Fibroblast of mammary gland (primary cell): Measurements from ENCODE around the gene YWHAG.
"Not testable (repeated sequence)": the region's sequence is repeated elsewhere in the genome, so short reads cannot be mapped to it uniquely, and the experiment has no call there.

Experiments used
- DNase-seq: peaks from one replicate; pipeline ENCODE4 v3.0.0-alpha.2; 2010; ENCODE audit warnings: low read depth
- H3K4me3 ChIP-seq: 2 replicates; pipeline ENCODE4 v1.5.1; 2011; ENCODE audit warnings: low read depth, mild to moderate bottlenecking, low read length, moderate library complexity; ENCODE audit not compliant: control insufficient read depth
- CTCF ChIP-seq: conservative IDR thresholded peaks from 2 replicates; pipeline ENCODE4 v1.5.1; 2011; ENCODE audit warnings: low read depth, low read length, inconsistent platforms; ENCODE audit not compliant: control insufficient read depth, insufficient read depth

YWHAG gene

GRCh38 chr7:76390092-76390491, 31.3 kb upstream of the YWHAG start:
- TF ChIP-seq CTCF, result no peak
- H3K4me3 ChIP-seq, result no peak overlapping the region

DNA sequence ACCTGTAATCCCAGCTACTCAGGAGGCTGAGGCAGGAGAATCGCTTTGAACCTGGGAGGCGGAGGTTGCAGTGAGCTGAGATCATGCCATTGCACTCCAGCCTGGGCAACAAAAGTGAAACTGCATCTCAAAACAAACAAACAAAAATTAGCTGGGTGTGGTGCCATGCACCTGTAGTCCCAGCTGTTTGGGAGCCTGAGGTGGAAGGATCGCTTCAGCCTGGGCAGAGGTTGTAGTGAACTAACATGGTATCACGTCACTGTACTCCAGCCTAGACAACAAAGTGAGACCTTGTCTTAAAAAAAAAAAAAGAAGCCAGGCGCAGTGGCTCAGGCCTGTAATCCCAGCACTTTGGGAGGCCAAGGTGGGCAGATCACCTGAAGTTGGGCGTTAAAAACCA, 29.0 kb upstream of the YWHAG start:
- not testable (repeated sequence) for DNase-seq, H3K4me3 ChIP-seq

More at GRCh38 chr7:76390092-76390491, 31.3 kb upstream of the YWHAG start:
- DNase-seq, result no peak

- DNase-seq, result peak; percentile 81
- no peak for TF ChIP-seq CTCF
- no peak overlapping the region for H3K4me3 ChIP-seq
Measured at GRCh38 chr7:76386691-76387260, 28.0 kb upstream of the YWHAG start.

- no peak for TF ChIP-seq CTCF
- peak; percentile 38 for DNase-seq
- no peak overlapping the region for H3K4me3 ChIP-seq
Measured at GRCh38 chr7:76383089-76383944, 24.5 kb upstream of the YWHAG start.

DNA sequence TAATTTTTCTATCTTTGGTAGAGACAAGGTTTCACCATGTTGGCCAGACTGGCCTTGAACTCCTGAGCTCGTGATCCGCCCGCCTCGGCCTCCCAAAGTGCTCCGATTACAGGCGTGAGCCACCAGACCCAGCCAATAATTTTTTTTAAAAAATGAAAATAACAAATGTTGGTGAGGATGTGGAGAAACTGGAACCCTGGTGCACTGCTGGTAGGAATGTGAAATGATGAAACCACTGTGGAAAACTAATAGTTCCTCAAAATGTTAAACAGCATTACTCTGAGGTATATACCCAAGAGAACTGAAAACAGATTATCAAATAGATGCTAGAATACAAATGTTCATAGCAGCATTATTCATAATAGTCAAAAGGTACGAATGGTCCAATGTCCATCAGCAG, 23.0 kb upstream of the YWHAG start:
- TF ChIP-seq CTCF, result peak; percentile 24
- H3K4me3 ChIP-seq, result no peak overlapping the region
- no peak for DNase-seq

DNA sequence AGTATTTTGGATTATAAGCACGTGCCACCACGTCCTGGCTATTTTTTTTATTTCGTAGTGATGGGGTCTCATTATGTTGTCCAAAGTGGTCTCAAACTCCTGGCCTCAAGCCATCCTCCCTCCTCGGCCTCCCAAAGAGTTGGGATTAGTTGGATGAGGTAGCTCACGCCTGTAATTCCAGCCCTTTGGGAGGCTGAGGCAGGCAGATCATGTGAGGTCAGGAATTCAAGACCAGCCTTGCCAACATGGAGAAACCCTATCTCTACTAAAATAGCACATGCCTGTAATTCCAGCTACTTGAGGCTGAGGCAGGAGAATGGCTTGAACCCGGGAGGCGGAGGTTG, 21.8 kb upstream of the YWHAG start:
- no peak overlapping the region for H3K4me3 ChIP-seq
- TF ChIP-seq CTCF, result no peak
- DNase-seq, result no peak

- no peak for TF ChIP-seq CTCF
- DNase-seq, result no peak
- H3K4me3 ChIP-seq, result no peak overlapping the region
Measured at GRCh38 chr7:76377186-76377918, 18.6 kb upstream of the YWHAG start.
